ENCODE measurements around the gene EPB41. TPM values are rescaled to one million over a fixed set of nuclear protein-coding genes. Genes with fewer than 3 reads are reported as not detected.
"Not testable (repeated sequence)": the region's sequence is repeated elsewhere in the genome, so short reads cannot be mapped to it uniquely, and the experiment has no call there.

Gene EPB41
- polyA plus RNA-seq, 1 of the 3 experiments (the other 2 are of a cell fraction) = 7.4 TPM

GRCh38 chr1:29105822-29106221, 191.5 kb downstream of the EPB41 start:
- POLR2A ChIA-PET = no interaction called here
- no peak overlapping the region for H3K4me2 ChIP-seq
- no peaks in the 10 kb centered on the region for H3K9me2 ChIP-seq
- H3F3A ChIP-seq (replicated peaks; ENCODE audit: insufficient read depth) = no peaks in the 10 kb centered on the region
- H3K4me3 ChIP-seq (ENCODE audit: low read depth in 2 of 2, low read length in 1 of 2) = no peak overlapping the region
- no peak overlapping the region for H3K9ac ChIP-seq
- no peak overlapping the region for H2AFZ ChIP-seq (ENCODE audit: low read depth)
- WGBS (ENCODE audit: low lambda C conversion rate) = 71% methylated on average over 6 of the region's 6 CpGs
- no peak for TF ChIP-seq TCF12 (IDR thresholded peaks at IDR 0.05)
- TF ChIP-seq MXI1 (IDR thresholded peaks at IDR 0.05; ENCODE audit: low read depth, low read length) = no peak
- no peak for TF ChIP-seq NFIC (IDR thresholded peaks at IDR 0.05; ENCODE audit: borderline replicate concordance)
- TF ChIP-seq FOSL2 (IDR thresholded peaks at IDR 0.05; ENCODE audit: borderline replicate concordance, low read depth) = no peak
- TF ChIP-seq MEF2A (IDR thresholded peaks at IDR 0.05; ENCODE audit: borderline replicate concordance, low read depth) = no peak
- no peak for TF ChIP-seq CTCF (IDR thresholded peaks at IDR 0.05)
- no peak for TF ChIP-seq NRF1 (IDR thresholded peaks at IDR 0.05; ENCODE audit: low read depth, low read length)
- TF ChIP-seq FOXM1 (IDR thresholded peaks at IDR 0.05; ENCODE audit: low read depth) = no peak
- TF ChIP-seq EP300 (IDR thresholded peaks at IDR 0.05; ENCODE audit: borderline replicate concordance in 1 of 2, low read depth in 1 of 2, low read length in 1 of 2) = no peak
- no peak for TF ChIP-seq CHD2 (IDR thresholded peaks at IDR 0.05; ENCODE audit: low read length, partially characterized antibody)
- TF ChIP-seq SMC3 (IDR thresholded peaks at IDR 0.05; ENCODE audit: low read depth, low read length) = no peak
- no peak for TF ChIP-seq RXRA (IDR thresholded peaks at IDR 0.05; ENCODE audit: borderline replicate concordance, low read depth)
- no peak for TF ChIP-seq PBX3 (IDR thresholded peaks at IDR 0.05)
- CTCF ChIA-PET = interaction anchor here (1.2 to 2.4 kb wide), 2 partner anchors 15 to 97 kb away, joined by 3 to 16 read pairs; no protein-coding TSS in a partner anchor
- H4K20me1 ChIP-seq (ENCODE audit: insufficient read depth) = no peaks in the 10 kb centered on the region
- no peak for DNase-seq
- no peaks in the 10 kb centered on the region for H3K27me3 ChIP-seq (ENCODE audit: insufficient read depth)
- no peaks in the 10 kb centered on the region for H3K4me1 ChIP-seq (ENCODE audit: control insufficient read depth in 1 of 2, insufficient read depth in 2 of 2, low read depth in 1 of 2, low read length in 1 of 2)
- no peak overlapping the region for H3K27ac ChIP-seq (ENCODE audit: low read depth in 2 of 2, low read length in 1 of 2)
- no peaks in the 10 kb centered on the region for H3K79me2 ChIP-seq (ENCODE audit: insufficient read depth)
- H3K9me3 ChIP-seq = no peaks in the 10 kb centered on the region
- no peaks in the 10 kb centered on the region for H3K36me3 ChIP-seq (replicated peaks in 1 of 2; ENCODE audit: control insufficient read depth in 1 of 2, insufficient read depth in 2 of 2, low read length in 1 of 2)

GRCh38 chr1:29108041-29108440, 193.7 kb downstream of the EPB41 start:
- H3K4me1 ChIP-seq (ENCODE audit: control insufficient read depth in 1 of 2, insufficient read depth in 2 of 2, low read depth in 1 of 2, low read length in 1 of 2); H3K4me2 ChIP-seq; H3F3A ChIP-seq (replicated peaks; ENCODE audit: insufficient read depth); DNase-seq; H2AFZ ChIP-seq (ENCODE audit: low read depth); H3K4me3 ChIP-seq (ENCODE audit: low read depth in 2 of 2, low read length in 1 of 2); H3K9me3 ChIP-seq; H4K20me1 ChIP-seq (ENCODE audit: insufficient read depth); H3K79me2 ChIP-seq (ENCODE audit: insufficient read depth); H3K9ac ChIP-seq; H3K27me3 ChIP-seq (ENCODE audit: insufficient read depth); H3K9me2 ChIP-seq; H3K27ac ChIP-seq (ENCODE audit: low read depth in 2 of 2, low read length in 1 of 2); H3K36me3 ChIP-seq (replicated peaks in 1 of 2; ENCODE audit: control insufficient read depth in 1 of 2, insufficient read depth in 2 of 2, low read length in 1 of 2): not testable (repeated sequence)
- WGBS (ENCODE audit: low lambda C conversion rate) = 89% methylated on average over 6 of the region's 6 CpGs
- ChIA-PET CTCF (interaction anchor here (1.2 to 2.4 kb wide), 3 partner anchors 13 to 226 kb away, joined by 3 to 16 read pairs (median 7); no protein-coding TSS in a partner anchor), POLR2A (interaction anchor here (0.6 kb wide), 1 partner anchor 57 kb away, joined by 5 read pairs; no protein-coding TSS in a partner anchor)

All from SK-N-SH (cell line).